CD4-positive, alpha-beta T cell treated with Interferon gamma for 1 hour (primary cell): Measurements from ENCODE around the gene LPCAT1.
A peak's percentile ranks its signal among the peaks of the same experiment; 100 is the strongest.
"Not testable (repeated sequence)": the region's sequence is repeated elsewhere in the genome, so short reads cannot be mapped to it uniquely, and the experiment has no call there.

Source experiments
- DNase-seq: peaks from one replicate; pipeline ENCODE4 v3.0.0-alpha.2; 2020

Gene LPCAT1

GRCh38 chr5:1477341-1477740 lies 46.4 kb downstream of the LPCAT1 start:
- peak; percentile 76 for DNase-seq

- DNase-seq, result no peak
Measured at GRCh38 chr5:1476967-1477310, 46.8 kb downstream of the LPCAT1 start.

GRCh38 chr5:1476181-1476966 lies 47.4 kb downstream of the LPCAT1 start:
- DNase-seq, result no peak

GRCh38 chr5:1475544-1475900 lies 48.2 kb downstream of the LPCAT1 start:
- DNase-seq, result not testable (repeated sequence)

- peak; percentile 28 for DNase-seq
Measured at GRCh38 chr5:1474866-1475543, 48.8 kb downstream of the LPCAT1 start.

- no peak for DNase-seq
Measured at GRCh38 chr5:1474183-1474839, 49.4 kb downstream of the LPCAT1 start.

- DNase-seq, result no peak
Measured at GRCh38 chr5:1473746-1474145, 50.0 kb downstream of the LPCAT1 start.

GRCh38 chr5:1472964-1473628 lies 50.7 kb downstream of the LPCAT1 start:
- no peak for DNase-seq

GRCh38 chr5:1471997-1472963 lies 51.5 kb downstream of the LPCAT1 start:
- no peak for DNase-seq

GRCh38 chr5:1471240-1471853 lies 52.4 kb downstream of the LPCAT1 start:
- no peak for DNase-seq

- no peak for DNase-seq
Measured at GRCh38 chr5:1470762-1471211, 53.0 kb downstream of the LPCAT1 start.

- DNase-seq, result no peak
Measured at GRCh38 chr5:1468629-1469527, 54.9 kb downstream of the LPCAT1 start.

- no peak for DNase-seq
Measured at GRCh38 chr5:1468247-1468612, 55.5 kb downstream of the LPCAT1 start.

- DNase-seq, result no peak
Measured at GRCh38 chr5:1467341-1468246, 56.2 kb downstream of the LPCAT1 start.

- no peak for DNase-seq
Measured at GRCh38 chr5:1466631-1467265, 57.0 kb downstream of the LPCAT1 start.

GRCh38 chr5:1465966-1466471 lies 57.7 kb downstream of the LPCAT1 start:
- DNase-seq, result no peak

GRCh38 chr5:1465117-1465516 lies 58.6 kb downstream of the LPCAT1 start:
- DNase-seq, result no peak

GRCh38 chr5:1464511-1464910 lies 59.2 kb downstream of the LPCAT1 start:
- no peak for DNase-seq

GRCh38 chr5:1464096-1464446 lies 59.7 kb downstream of the LPCAT1 start:
- DNase-seq, result no peak
